GM12878 (cell line): Measurements from ENCODE around the gene DUT. TPM values are rescaled to one million over a fixed set of nuclear protein-coding genes. Genes with fewer than 3 reads are reported as not detected.

Source experiments
- ATAC-seq: fragments of 200-7000 bp; cut with Tn5 transposase; 3 replicates; pipeline ENCODE4 v1.9.1; 2020; ENCODE audit warnings: mild to moderate bottlenecking, moderate library complexity
- BruUV-seq: library from RNA; stranded (reverse); fragments of 400-500 nt; replicated peaks from 2 replicates; lab custom pipeline; 2021; lab: Mats Ljungman, UMichigan
- CTCF ChIA-PET: fragments of 300-600 bp; sonication (Branson Sonifier 250); formaldehyde crosslinking; extraction: SDS; loops from one replicate; lab custom pipeline; 2021; ENCODE audit warnings: inconsistent platforms; lab: Yijun Ruan, JAX
- POLR2A ChIA-PET: fragments of 350-600 bp; formaldehyde crosslinking; extraction: SDS; loops from one replicate; lab custom pipeline; 2021; ENCODE audit warnings: inconsistent platforms; lab: Charles Lee
- RAD21 ChIA-PET: fragments of 300-600 bp; sonication (Branson Sonifier 250); formaldehyde crosslinking; loops from one replicate; lab custom pipeline; 2023; ENCODE audit warnings: antibody characterized with exemption; ENCODE audit not compliant: unreplicated experiment; lab: Charles Lee
- SMC1A ChIA-PET: fragments of 300-600 bp; sonication (Branson Sonifier 250); formaldehyde crosslinking; loops from one replicate; lab custom pipeline; 2023; ENCODE audit not compliant: unreplicated experiment, uncharacterized antibody; lab: Charles Lee
- DNase-seq: peaks from one replicate; pipeline ENCODE4 v3.0.0-alpha.2; 2011; ENCODE audit warnings: low read depth, low spot score
- FAIRE-seq: peaks from 3 replicates; lab custom pipeline; 2011; peaks lifted over from hg19 to GRCh38; lab: Jason Lieb, UNC
- H2AFZ ChIP-seq: 2 replicates; pipeline ENCODE4 v1.6.0; 2011; ENCODE audit warnings: low read depth, low read length, control low read depth; ENCODE audit not compliant: control insufficient read depth
- H3K27ac ChIP-seq: 2 replicates; pipeline ENCODE4 v1.5.1; 2011; ENCODE audit warnings: control low read depth; ENCODE audit not compliant: control insufficient read depth, insufficient read depth
- H3K27me3 ChIP-seq, 2 experiments: replicated peaks in 1 of 2; 2 replicates each; pipeline versions ENCODE4 v1.6.0 to v1.6.1; 2011; ENCODE audit warnings: low read length in 1 of 2; ENCODE audit not compliant: control insufficient read depth in 2 of 2, insufficient read depth in 2 of 2
- H3K36me3 ChIP-seq, 2 experiments: 2 replicates each; pipeline ENCODE4 v1.5.1; 2011; ENCODE audit warnings: low read length in 1 of 2; ENCODE audit not compliant: control insufficient read depth in 2 of 2, insufficient read depth in 2 of 2
- H3K4me1 ChIP-seq: 2 replicates; pipeline ENCODE4 v1.6.1; 2011; ENCODE audit warnings: mild to moderate bottlenecking, low read length, moderate library complexity, mixed read lengths; ENCODE audit not compliant: control insufficient read depth, insufficient read depth
- H3K4me2 ChIP-seq: 2 replicates; pipeline ENCODE4 v1.6.0; 2011; ENCODE audit warnings: control low read depth; ENCODE audit not compliant: control insufficient read depth, insufficient read depth
- H3K4me3 ChIP-seq: fragments of 200-600 bp; sonication (generic); 2 replicates; pipeline ENCODE4 v1.5.1; 2016
- H3K79me2 ChIP-seq: 2 replicates; pipeline ENCODE4 v1.6.0; 2011; ENCODE audit warnings: low read length; ENCODE audit not compliant: control insufficient read depth, insufficient read depth
- H3K9ac ChIP-seq: 2 replicates; pipeline ENCODE4 v1.8.0; 2011; ENCODE audit warnings: low read length, control low read depth, mixed read lengths; ENCODE audit not compliant: control insufficient read depth, insufficient read depth
- H3K9me3 ChIP-seq: replicated peaks from 3 replicates; pipeline ENCODE4 v1.5.1; 2011; ENCODE audit warnings: mild to moderate bottlenecking, low read length; ENCODE audit not compliant: control insufficient read depth, insufficient read depth
- H4K20me1 ChIP-seq: 2 replicates; pipeline ENCODE4 v1.6.0; 2011; ENCODE audit not compliant: control insufficient read depth, insufficient read depth
- ATF7 ChIP-seq: fragments of 450-650 bp; IDR thresholded peaks from 2 replicates; pipeline ENCODE4 v1.6.1; 2016; ENCODE audit warnings: low read depth, mild to moderate bottlenecking
- CREB1 ChIP-seq: IDR thresholded peaks from 2 replicates; pipeline ENCODE4 v1.6.1; 2012; ENCODE audit warnings: low read depth, mild to moderate bottlenecking, inconsistent platforms
- E2F8 ChIP-seq: fragments of 450-650 bp; IDR thresholded peaks from 2 replicates; pipeline ENCODE4 v1.6.1; 2018; ENCODE audit warnings: mild to moderate bottlenecking, low read depth, moderate library complexity; ENCODE audit not compliant: partially characterized antibody
- KLF5 ChIP-seq: fragments of 450-650 bp; IDR thresholded peaks from 2 replicates; pipeline ENCODE4 v1.6.1; 2014; ENCODE audit warnings: mild to moderate bottlenecking; ENCODE audit not compliant: partially characterized antibody
- MEF2A ChIP-seq: IDR thresholded peaks from 2 replicates; pipeline ENCODE4 v1.6.1; 2011; ENCODE audit warnings: low read depth, mild to moderate bottlenecking, low read length, moderate library complexity; ENCODE audit not compliant: insufficient read depth
- MXI1 ChIP-seq: fragments of 150-350 bp; IDR thresholded peaks from 2 replicates; pipeline ENCODE4 v1.6.1; 2011; ENCODE audit warnings: low read depth, mild to moderate bottlenecking, inconsistent platforms, low read length, improper control_type of control experiment
- MYC ChIP-seq: IDR thresholded peaks from 2 replicates; pipeline ENCODE4 v1.6.1; 2011; ENCODE audit warnings: mild to moderate bottlenecking, low read length, moderate library complexity, inconsistent platforms; ENCODE audit not compliant: insufficient read depth, insufficient replicate concordance, insufficient read length, severe bottlenecking
- NKRF ChIP-seq: fragments of 450-650 bp; conservative IDR thresholded peaks from 2 replicates; pipeline ENCODE4 v1.6.1; 2017; ENCODE audit warnings: mild to moderate bottlenecking, moderate library complexity
- NRF1 ChIP-seq: conservative IDR thresholded peaks from 2 replicates; pipeline ENCODE4 v1.6.1; 2011; ENCODE audit warnings: mild to moderate bottlenecking, low read depth, low read length, improper control_type of control experiment
- POLR2A ChIP-seq: IDR thresholded peaks from 2 replicates; pipeline ENCODE4 v1.6.1; 2011; ENCODE audit warnings: low read depth, mild to moderate bottlenecking, low read length
- SIN3A ChIP-seq: IDR thresholded peaks from 2 replicates; pipeline ENCODE4 v1.6.1; 2012; ENCODE audit warnings: low read depth, low read length, improper control_type of control experiment
- SIX5 ChIP-seq: IDR thresholded peaks from 2 replicates; pipeline ENCODE4 v1.6.1; 2011; ENCODE audit warnings: mild to moderate bottlenecking, low read depth, low read length, moderate library complexity; ENCODE audit not compliant: severe bottlenecking
- SKIL ChIP-seq: fragments of 450-650 bp; IDR thresholded peaks from 2 replicates; pipeline ENCODE4 v1.6.1; 2017; ENCODE audit warnings: mild to moderate bottlenecking, low read depth, inconsistent platforms; ENCODE audit not compliant: poor library complexity, severe bottlenecking
- SP1 ChIP-seq: IDR thresholded peaks from one replicate; pipeline ENCODE4 v1.6.1; 2011; ENCODE audit warnings: low read depth, low read length
- TARDBP ChIP-seq: IDR thresholded peaks from 2 replicates; pipeline ENCODE4 v1.6.1; 2016; ENCODE audit warnings: borderline replicate concordance
- WGBS: methylation state at CpG from one replicate; pipeline ENCODE4 v1.1.6; 2016; ENCODE audit warnings: low lambda C conversion rate; ENCODE audit not compliant: insufficient replicate concordance, insufficient coverage; ENCODE audit errors: missing lambda C conversion rate; 5-methylcytosine and 5-hydroxymethylcytosine counted together
- in situ Hi-C: fragments of 300-500 bp; cut with MboI; formaldehyde crosslinking; loops from 9 replicates; pipeline ENCODE4 v1.14.3; 2018; ENCODE audit warnings: mixed read lengths
- intact Hi-C: fragments of 100-400 bp; cut with micrococcal nuclease; formaldehyde crosslinking; loops from one replicate; pipeline ENCODE4 v1.14.2; 2022; ENCODE audit not compliant: unreplicated experiment
- polyA plus RNA-seq, 11 experiments: library from polyadenylated mRNA; depleted of rRNA in 4 of 11; unstranded in 6 of 11; stranded (reverse) in 5 of 11; fragments of >200 nt; fragmentation: Nextera tagmentation in 4 of 11; fragmentation: Illumina TruSeq in 1 of 11; extraction: Ambion mirVana in 4 of 11; extraction: Trizol in 1 of 11; gene quantifications; 1 replicate in 1 of 11; 2 replicates in 10 of 11; pipeline versions ENCODE4 v1.2.1 to v1.2.3, GENCODE V29; 2011 to 2016; ENCODE audit warnings: inconsistent platforms in 2 of 11, missing spikeins in 2 of 11, low read depth in 1 of 11
- total RNA-seq, 4 experiments: library from RNA; depleted of rRNA in 3 of 4; stranded (reverse); fragments of >200 nt in 3 of 4; fragmentation: Illumina TruSeq in 1 of 4; extraction: Trizol in 1 of 4; gene quantifications; 2 replicates each; pipeline versions ENCODE4 v1.2.1 to v1.2.3, GENCODE V29; 2013 to 2021

DUT gene
- total and polyA plus RNA-seq, 10 of the 15 experiments (the other 5 are each of a cell fraction or from before 2014, with no cell fraction given): 20.1 to 452 (median 149) TPM

DNA sequence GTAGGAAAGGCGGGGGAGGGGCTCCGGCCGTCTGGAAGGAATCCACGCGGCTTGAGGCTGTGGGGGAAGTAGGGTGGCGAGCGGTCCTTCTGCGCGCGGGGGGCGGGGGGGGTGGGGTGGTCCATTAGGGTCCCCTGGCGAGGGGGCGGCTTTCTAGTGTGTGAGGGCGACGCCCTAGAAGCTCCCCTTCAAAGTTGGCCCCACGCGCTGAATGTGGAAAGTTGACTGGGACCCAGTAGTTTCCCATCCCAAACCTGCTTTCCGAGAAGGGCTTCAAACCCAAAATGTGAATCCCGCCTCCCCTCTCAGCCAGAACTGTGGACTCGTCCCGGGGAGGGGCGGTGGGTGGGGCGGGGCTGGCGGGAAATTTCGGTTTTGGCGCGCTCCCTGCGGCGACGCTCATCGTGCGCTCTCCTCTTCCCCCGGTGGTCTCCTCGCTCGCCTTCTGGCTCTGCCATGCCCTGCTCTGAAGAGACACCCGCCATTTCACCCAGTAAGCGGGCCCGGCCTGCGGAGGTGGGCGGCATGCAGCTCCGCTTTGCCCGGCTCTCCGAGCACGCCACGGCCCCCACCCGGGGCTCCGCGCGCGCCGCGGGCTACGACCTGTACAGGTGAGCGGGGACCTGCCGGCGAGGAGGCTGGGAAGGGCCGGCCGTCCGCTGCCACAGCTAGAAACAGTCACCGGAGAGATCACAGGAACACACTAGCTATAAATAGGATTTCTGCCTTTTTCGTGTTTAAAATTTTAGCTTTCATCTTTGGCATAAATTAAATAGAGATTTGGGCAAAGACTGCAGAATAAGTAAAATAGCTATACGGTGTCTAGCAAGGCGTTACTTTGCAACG, 790 bp downstream of the DUT start:
- no TSS peak for BruUV-seq
- RAD21 ChIA-PET: interaction anchor here (0.8 to 1.1 kb wide), 3 partner anchors 479 to 1136 kb away, joined by 3 read pairs; partner anchors contain the start of genes CEP152 and EID1
- TF ChIP-seq ATF7 (peak; percentile 98), E2F8 (peak; percentile 94), SIN3A (peak; percentile 98), SP1 (peak; percentile 76), CREB1 (0 out of 2 replicates have a peak, but pooled peaks have one; percentile 11), NRF1 (no peak), SKIL (peak; percentile 79), TARDBP (no peak), POLR2A (peak; percentile 66; the same call in 1 of the 2 replicates), MXI1 (peak; percentile 81; the same call in 1 of the 2 replicates), MYC (peak; percentile 53), KLF5 (peak; percentile 91), SIX5 (peak; percentile 31), NKRF (peak; percentile 99), MEF2A (0 out of 2 replicates have a peak, but pooled peaks have one; percentile 10)

More for the DNA sequence above, 790 bp downstream of the DUT start:
- Histone ChIP-seq H2AFZ (peak overlapping the region; percentile 72), H3K27me3 (no peaks in the 10 kb centered on the region), H4K20me1 (no peaks in the 10 kb centered on the region), H3K4me1 (peaks cover 3% of the 10 kb centered on the region; the same call in 1 of the 2 replicates), H3K79me2 (peaks cover 56% of the 10 kb centered on the region), H3K27ac (peak overlapping the region; percentile 89), H3K36me3 (peaks cover 0 to 6% of the 10 kb centered on the region in 2 experiments; a peak in 2 of 4 replicates), H3K9me3 (no peaks in the 10 kb centered on the region), H3K4me3 (peak overlapping the region; percentile 91), H3K9ac (peak overlapping the region; percentile 92), H3K4me2 (peak overlapping the region; percentile 89)
- in situ Hi-C loops (loop anchor here (25.0 kb wide), 1 partner anchor 1280 kb away; the partner anchor contains the start of genes DTWD1 and FAM227B), intact Hi-C loops (loop anchor here (10.0 kb wide), 1 partner anchor 1293 kb away; the partner anchor contains the start of genes DTWD1 and FAM227B)
- WGBS: 0% methylated on average over 27 of the region's 64 CpGs
- ChIA-PET POLR2A (interaction anchor here (0.6 to 1.1 kb wide), 6 partner anchors 20 to 457 kb away, joined by 3 to 6 read pairs (median 4); no protein-coding TSS in a partner anchor), CTCF (interaction anchor here (1.3 to 6.6 kb wide), 2 partner anchors 10 to 23 kb away, joined by 3 to 123 read pairs; no protein-coding TSS in a partner anchor), SMC1A (interaction anchor here (1.0 to 2.3 kb wide), 2 partner anchors 10 to 20 kb away, joined by 3 to 10 read pairs; no protein-coding TSS in a partner anchor)
- FAIRE-seq (no peak), ATAC-seq (peak; percentile 67), DNase-seq (no peak)
